ENCODE measurements around the gene CD9.
A peak's percentile ranks its signal among the peaks of the same experiment; 100 is the strongest.

The CD9 gene

DNA sequence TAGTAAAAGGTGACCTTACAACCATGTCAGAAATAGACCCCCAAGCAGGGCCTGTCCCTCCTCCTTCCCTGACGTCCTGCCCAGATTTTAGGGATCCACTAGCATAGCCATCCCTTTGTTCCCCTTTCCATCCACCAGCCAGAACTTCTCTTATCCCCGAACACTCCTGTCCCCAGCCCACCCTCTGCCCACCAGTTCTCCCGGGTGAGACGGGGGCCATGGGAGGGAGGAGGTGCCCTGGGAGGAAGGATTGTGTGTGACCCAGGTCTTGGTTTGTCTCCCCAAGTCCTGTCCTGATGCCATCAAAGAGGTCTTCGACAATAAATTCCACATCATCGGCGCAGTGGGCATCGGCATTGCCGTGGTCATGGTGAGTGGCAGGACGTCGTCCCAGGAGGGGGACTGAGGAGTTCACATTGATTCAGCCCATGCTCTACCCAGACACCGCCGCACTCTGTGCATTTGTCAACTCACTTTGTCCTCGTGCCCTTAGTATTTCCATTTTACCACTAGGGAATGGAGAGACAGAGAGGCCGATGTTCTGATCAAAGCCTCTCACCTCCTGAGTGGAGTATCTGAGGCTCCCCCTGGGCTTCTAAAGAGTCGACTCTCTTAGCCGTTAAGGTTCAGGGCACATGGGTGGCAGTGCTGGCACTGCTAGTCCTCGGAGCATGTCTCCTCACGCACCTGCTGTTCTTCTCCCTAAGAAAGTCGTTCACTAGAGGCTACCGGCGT lies 35.9 kb downstream of the CD9 start:
- Histone ChIP-seq H3K4me1 (ENCODE audit: control insufficient read depth in 2 of 2, insufficient read depth in 1 of 2, low read depth in 1 of 2, low read length in 2 of 2) (peaks cover 7 to 25% of the 10 kb centered on the region in 2 donors), H2BK15ac (ENCODE audit: low read length) (no peak overlapping the region), H3K4ac (ENCODE audit: low read length) (no peak overlapping the region), H2AK5ac (ENCODE audit: low read depth, low read length) (peak overlapping the region; percentile 28), H2BK12ac (ENCODE audit: low read length) (no peak overlapping the region), H3K79me1 (ENCODE audit: low read depth, low read length) (no peaks in the 10 kb centered on the region), H3K9me3 (replicated peaks in 1 of 2; ENCODE audit: control insufficient read depth in 2 of 2, insufficient read depth in 1 of 2, low read depth in 1 of 2, low read length in 2 of 2) (no peaks in the 10 kb centered on the region), H3K4me3 (ENCODE audit: low read length in 2 of 2) (no peak overlapping the region), H4K8ac (ENCODE audit: low read depth, low read length) (no peak overlapping the region), H3K18ac (ENCODE audit: low read length) (peak overlapping the region; percentile 46), H3K14ac (ENCODE audit: low read length) (no peak overlapping the region), H3K9ac (ENCODE audit: low read depth, low read length, poor library complexity) (no peak overlapping the region), H3K36me3 (replicated peaks in 1 of 2; ENCODE audit: control insufficient read depth in 2 of 2, insufficient read depth in 2 of 2, low read length in 2 of 2) (no peaks in the 10 kb centered on the region), H4K91ac (ENCODE audit: low read depth, low read length, poor library complexity) (no peak overlapping the region), H2BK5ac (ENCODE audit: low read length) (no peak overlapping the region), H3K4me2 (ENCODE audit: insufficient read depth, low read length, poor library complexity, severe bottlenecking) (no peak overlapping the region), H3K27ac (replicated peaks; ENCODE audit: low read length) (no peak overlapping the region), H2BK120ac (ENCODE audit: low read depth, low read length) (no peak overlapping the region), H2AFZ (ENCODE audit: low read length) (no peak overlapping the region), H3K23ac (ENCODE audit: low read depth, low read length, poor library complexity) (no peak overlapping the region), H3K27me3 (ENCODE audit: control insufficient read depth in 3 of 3, insufficient read depth in 3 of 3, low read depth in 1 of 3, low read length in 3 of 3) (no peaks in the 10 kb centered on the region)
- no peak for DNase-seq (ENCODE audit: low spot score)
- WGBS, 2 donors (ENCODE audit: extremely low coverage in 2 of 2, insufficient read length in 2 of 2, insufficient replicate concordance in 1 of 2): no CpG with 5 or more reads among the region's 22 CpGs

DNA sequence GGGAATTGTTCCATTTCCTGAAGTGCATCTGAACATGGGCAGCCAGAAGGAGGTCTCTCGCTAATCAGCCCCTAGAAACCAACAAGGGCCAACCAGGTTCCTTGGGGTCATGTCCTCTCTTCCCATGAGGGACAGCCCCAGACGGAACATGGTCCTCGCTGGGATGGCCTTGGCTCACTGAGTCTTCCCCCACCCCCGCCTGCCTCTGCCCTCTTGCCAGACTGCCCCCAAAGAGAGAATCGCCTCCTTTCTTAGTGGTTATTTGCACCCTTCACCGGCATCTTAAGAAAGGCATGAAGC lies 36.4 kb downstream of the CD9 start:
- Histone ChIP-seq H3K79me1 (ENCODE audit: low read depth, low read length) (no peaks in the 10 kb centered on the region), H2BK5ac (ENCODE audit: low read length) (no peak overlapping the region), H3K27ac (replicated peaks; ENCODE audit: low read length) (no peak overlapping the region), H3K23ac (ENCODE audit: low read depth, low read length, poor library complexity) (no peak overlapping the region), H2BK120ac (ENCODE audit: low read depth, low read length) (no peak overlapping the region), H3K9ac (ENCODE audit: low read depth, low read length, poor library complexity) (no peak overlapping the region), H3K27me3 (ENCODE audit: control insufficient read depth in 3 of 3, insufficient read depth in 3 of 3, low read depth in 1 of 3, low read length in 3 of 3) (no peaks in the 10 kb centered on the region), H3K18ac (ENCODE audit: low read length) (no peak overlapping the region), H2BK12ac (ENCODE audit: low read length) (no peak overlapping the region), H3K14ac (ENCODE audit: low read length) (no peak overlapping the region), H3K4me2 (ENCODE audit: insufficient read depth, low read length, poor library complexity, severe bottlenecking) (no peak overlapping the region), H3K9me3 (replicated peaks in 1 of 2; ENCODE audit: control insufficient read depth in 2 of 2, insufficient read depth in 1 of 2, low read depth in 1 of 2, low read length in 2 of 2) (no peaks in the 10 kb centered on the region), H3K4ac (ENCODE audit: low read length) (no peak overlapping the region), H2BK15ac (ENCODE audit: low read length) (no peak overlapping the region), H3K4me1 (ENCODE audit: control insufficient read depth in 2 of 2, insufficient read depth in 1 of 2, low read depth in 1 of 2, low read length in 2 of 2) (peaks cover 7 to 20% of the 10 kb centered on the region in 2 donors), H4K91ac (ENCODE audit: low read depth, low read length, poor library complexity) (no peak overlapping the region), H4K8ac (ENCODE audit: low read depth, low read length) (no peak overlapping the region), H3K4me3 (ENCODE audit: low read length in 2 of 2) (no peak overlapping the region), H2AK5ac (ENCODE audit: low read depth, low read length) (no peak overlapping the region), H3K36me3 (replicated peaks in 1 of 2; ENCODE audit: control insufficient read depth in 2 of 2, insufficient read depth in 2 of 2, low read length in 2 of 2) (no peaks in the 10 kb centered on the region), H2AFZ (ENCODE audit: low read length) (no peak overlapping the region)
- WGBS, 2 donors (ENCODE audit: extremely low coverage in 2 of 2, insufficient read length in 2 of 2, insufficient replicate concordance in 1 of 2): no CpG with 5 or more reads among the region's 6 CpGs
- no peak for DNase-seq (ENCODE audit: low spot score)

GRCh38 chr12:6237830-6238229 lies 37.6 kb downstream of the CD9 start:
- no peak overlapping the region for H3K4ac ChIP-seq (ENCODE audit: low read length)
- H3K79me1 ChIP-seq (ENCODE audit: low read depth, low read length): no peaks in the 10 kb centered on the region
- H2BK120ac ChIP-seq (ENCODE audit: low read depth, low read length): no peak overlapping the region
- H3K14ac ChIP-seq (ENCODE audit: low read length): no peak overlapping the region
- no peak overlapping the region for H3K18ac ChIP-seq (ENCODE audit: low read length)
- H3K27me3 ChIP-seq (ENCODE audit: control insufficient read depth in 3 of 3, insufficient read depth in 3 of 3, low read depth in 1 of 3, low read length in 3 of 3): no peaks in the 10 kb centered on the region
- no peaks in the 10 kb centered on the region for H3K36me3 ChIP-seq (replicated peaks in 1 of 2; ENCODE audit: control insufficient read depth in 2 of 2, insufficient read depth in 2 of 2, low read length in 2 of 2)
- DNase-seq (ENCODE audit: low spot score): no peak
- H3K9ac ChIP-seq (ENCODE audit: low read depth, low read length, poor library complexity): no peak overlapping the region
- no peak overlapping the region for H3K4me2 ChIP-seq (ENCODE audit: insufficient read depth, low read length, poor library complexity, severe bottlenecking)
- no CpG with 5 or more reads among the region's 1 CpG for WGBS, 2 donors (ENCODE audit: extremely low coverage in 2 of 2, insufficient read length in 2 of 2, insufficient replicate concordance in 1 of 2)
- no peak overlapping the region for H3K23ac ChIP-seq (ENCODE audit: low read depth, low read length, poor library complexity)
- no peak overlapping the region for H2AFZ ChIP-seq (ENCODE audit: low read length)
- no peak overlapping the region for H2BK12ac ChIP-seq (ENCODE audit: low read length)
- H3K9me3 ChIP-seq (replicated peaks in 1 of 2; ENCODE audit: control insufficient read depth in 2 of 2, insufficient read depth in 1 of 2, low read depth in 1 of 2, low read length in 2 of 2): no peaks in the 10 kb centered on the region
- H3K4me1 ChIP-seq (ENCODE audit: control insufficient read depth in 2 of 2, insufficient read depth in 1 of 2, low read depth in 1 of 2, low read length in 2 of 2): peaks cover 3 to 11% of the 10 kb centered on the region in 2 donors
- no peak overlapping the region for H2BK15ac ChIP-seq (ENCODE audit: low read length)
- H2BK5ac ChIP-seq (ENCODE audit: low read length): no peak overlapping the region
- no peak overlapping the region for H4K8ac ChIP-seq (ENCODE audit: low read depth, low read length)
- no peak overlapping the region for H2AK5ac ChIP-seq (ENCODE audit: low read depth, low read length)
- no peak overlapping the region for H3K4me3 ChIP-seq (ENCODE audit: low read length in 2 of 2)
- H3K27ac ChIP-seq (replicated peaks; ENCODE audit: low read length): no peak overlapping the region
- H4K91ac ChIP-seq (ENCODE audit: low read depth, low read length, poor library complexity): no peak overlapping the region

DNA sequence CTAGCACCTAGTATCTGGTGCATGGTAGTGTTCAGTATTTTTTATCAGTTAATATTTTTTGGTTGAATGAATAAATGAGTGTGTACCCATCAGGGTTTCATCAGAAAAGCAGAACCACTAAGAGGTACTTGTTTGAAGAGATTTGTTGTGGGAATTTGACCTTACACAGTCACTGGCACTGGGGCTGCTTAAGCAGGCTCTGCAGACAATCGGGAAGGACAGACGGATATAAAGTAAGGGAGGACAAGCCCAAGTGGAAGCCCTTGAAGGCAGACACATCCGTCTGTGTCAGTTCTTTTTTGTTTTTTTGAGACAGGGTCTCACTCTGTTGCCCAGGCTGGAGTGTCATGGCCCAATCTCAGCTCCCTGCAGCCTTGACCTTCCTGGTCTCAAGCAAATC lies 38.7 kb downstream of the CD9 start:
- H3K14ac ChIP-seq (ENCODE audit: low read length): no peak overlapping the region
- no peak overlapping the region for H3K4ac ChIP-seq (ENCODE audit: low read length)
- H3K36me3 ChIP-seq (replicated peaks in 1 of 2; ENCODE audit: control insufficient read depth in 2 of 2, insufficient read depth in 2 of 2, low read length in 2 of 2): no peaks in the 10 kb centered on the region
- H3K27ac ChIP-seq (replicated peaks; ENCODE audit: low read length): no peak overlapping the region
- H4K8ac ChIP-seq (ENCODE audit: low read depth, low read length): no peak overlapping the region
- H2BK5ac ChIP-seq (ENCODE audit: low read length): no peak overlapping the region
- H2BK12ac ChIP-seq (ENCODE audit: low read length): no peak overlapping the region
- no peak for DNase-seq (ENCODE audit: low spot score)
- H3K9ac ChIP-seq (ENCODE audit: low read depth, low read length, poor library complexity): no peak overlapping the region
- no peak overlapping the region for H3K18ac ChIP-seq (ENCODE audit: low read length)
- H2BK15ac ChIP-seq (ENCODE audit: low read length): no peak overlapping the region
- no peaks in the 10 kb centered on the region for H3K27me3 ChIP-seq (ENCODE audit: control insufficient read depth in 3 of 3, insufficient read depth in 3 of 3, low read depth in 1 of 3, low read length in 3 of 3)
- H3K4me2 ChIP-seq (ENCODE audit: insufficient read depth, low read length, poor library complexity, severe bottlenecking): no peak overlapping the region
- no peaks in the 10 kb centered on the region for H3K79me1 ChIP-seq (ENCODE audit: low read depth, low read length)
- H3K23ac ChIP-seq (ENCODE audit: low read depth, low read length, poor library complexity): no peak overlapping the region
- H2AFZ ChIP-seq (ENCODE audit: low read length): no peak overlapping the region
- no peak overlapping the region for H2BK120ac ChIP-seq (ENCODE audit: low read depth, low read length)
- H4K91ac ChIP-seq (ENCODE audit: low read depth, low read length, poor library complexity): no peak overlapping the region
- no CpG with 5 or more reads among the region's 3 CpGs for WGBS, 2 donors (ENCODE audit: extremely low coverage in 2 of 2, insufficient read length in 2 of 2, insufficient replicate concordance in 1 of 2)
- H2AK5ac ChIP-seq (ENCODE audit: low read depth, low read length): no peak overlapping the region
- H3K4me1 ChIP-seq (ENCODE audit: control insufficient read depth in 2 of 2, insufficient read depth in 1 of 2, low read depth in 1 of 2, low read length in 2 of 2): peaks cover 0 to 6% of the 10 kb centered on the region in 2 donors
- H3K9me3 ChIP-seq (replicated peaks in 1 of 2; ENCODE audit: control insufficient read depth in 2 of 2, insufficient read depth in 1 of 2, low read depth in 1 of 2, low read length in 2 of 2): no peaks in the 10 kb centered on the region
- H3K4me3 ChIP-seq (ENCODE audit: low read length in 2 of 2): no peak overlapping the region

Measured in neuronal stem cell (in vitro differentiated cells).